Transverse colon (tissue), 4 donors: ENCODE results near the gene METRNL. TPM values are rescaled to one million over a fixed set of nuclear protein-coding genes. Genes with fewer than 3 reads are reported as not detected.
A peak's percentile ranks its signal among the peaks of the same experiment; 100 is the strongest.

Source experiments
- DNase-seq: peaks from one replicate; pipeline ENCODE4 v3.0.0-alpha.2; 2019
- H3K27ac ChIP-seq, 4 donors: fragments of 200-600 bp; sonication (generic); 2 replicates each; pipeline ENCODE4 v1.5.1; 2016 to 2018; ENCODE audit warnings: inconsistent platforms in 4 of 4
- H3K27me3 ChIP-seq: fragments of 200-600 bp; sonication (generic); 2 replicates; pipeline ENCODE4 v1.5.1; 2017; ENCODE audit warnings: inconsistent platforms
- H3K36me3 ChIP-seq, 4 donors: fragments of 200-600 bp; sonication (generic); 2 replicates each; pipeline ENCODE4 v1.5.1; 2017 to 2019; ENCODE audit warnings: inconsistent platforms in 4 of 4
- H3K4me1 ChIP-seq, 4 donors: fragments of 200-600 bp; sonication (generic); 2 replicates each; pipeline ENCODE4 v1.5.1; 2017 to 2020; ENCODE audit warnings: inconsistent platforms in 4 of 4
- H3K4me3 ChIP-seq, 4 donors: fragments of 200-600 bp; sonication (generic); 1 replicate in 1 of 4; 2 replicates in 3 of 4; pipeline versions ENCODE4 v1.5.1 to v1.6.1; 2017 to 2019; ENCODE audit warnings: inconsistent platforms in 4 of 4
- H3K9me3 ChIP-seq, 2 donors: fragments of 200-600 bp; sonication (generic); 2 replicates each; pipeline ENCODE4 v1.5.1; 2017 to 2019; ENCODE audit warnings: inconsistent platforms in 2 of 2
- CTCF ChIP-seq, 5 experiments: fragments of 200-600 bp in 3 of 5; fragments of 450-650 bp in 2 of 5; sonication (generic) in 3 of 5; IDR thresholded peaks; 1 replicate in 2 of 5; 2 replicates in 3 of 5; pipeline ENCODE4 v1.5.1; 2016 to 2017; ENCODE audit warnings: antibody characterized with exemption in 5 of 5, inconsistent platforms in 3 of 5, mild to moderate bottlenecking in 2 of 5, moderate library complexity in 1 of 5
- EP300 ChIP-seq: sonication (generic); formaldehyde crosslinking; IDR thresholded peaks from one replicate; pipeline ENCODE4 v1.6.1; 2017; ENCODE audit warnings: antibody characterized with exemption, low read depth
- POLR2A ChIP-seq: fragments of 450-650 bp; IDR thresholded peaks from one replicate; pipeline ENCODE4 v1.6.1; 2016; ENCODE audit warnings: antibody characterized with exemption, mild to moderate bottlenecking, moderate library complexity
- POLR2AphosphoS5 ChIP-seq, 3 donors: sonication (generic); formaldehyde crosslinking; IDR thresholded peaks; one replicate each; pipeline ENCODE4 v1.6.1; 2016; ENCODE audit warnings: antibody characterized with exemption in 3 of 3
- WGBS, 2 donors: methylation state at CpG; one replicate each; pipeline ENCODE4 v1.1.5; 2018; ENCODE audit warnings: low coverage in 1 of 2; 5-methylcytosine and 5-hydroxymethylcytosine counted together
- in situ Hi-C, 4 donors: fragments of 200-750 bp; cut with MboI; loops; one replicate each; pipeline versions ENCODE4 v1.15.0 to v1.15.1; 2017; ENCODE audit warnings: low sequenced_read_pairs in 3 of 4, low pct_ligation_motif_present in 1 of 4, low pct_unique_long_range_greater_than_20kb in 1 of 4
- intact Hi-C: fragments of 100-400 bp; cut with DNase I; formaldehyde crosslinking; loops from one replicate; pipeline ENCODE4 v1.15.1; 2023; ENCODE audit warnings: low total_unique reads
- total RNA-seq, 4 donors: library from RNA; depleted of rRNA; stranded (reverse); fragments of >200 nt; gene quantifications; one replicate each; pipeline ENCODE4 v1.1.0, GENCODE V29; 2016

Gene METRNL
- total RNA-seq, 4 donors from 2014 or later = 46.8 to 325 (median 112) TPM

- in situ Hi-C loops = no loop called here
- no peak for DNase-seq
- H3K36me3 ChIP-seq = no peaks in the 10 kb centered on the region
- H3K9me3 ChIP-seq = no peaks in the 10 kb centered on the region
- H3K27ac ChIP-seq = no peak overlapping the region
- TF ChIP-seq POLR2AphosphoS5 (IDR thresholded peaks at IDR 0.05) = no peak
- no peak for TF ChIP-seq POLR2A
- no peak for TF ChIP-seq CTCF (IDR thresholded peaks at IDR 0.05)
- no peak for TF ChIP-seq EP300
- H3K27me3 ChIP-seq = peaks cover 16% of the 10 kb centered on the region
- intact Hi-C loops = no loop called here
- peaks cover 26 to 40% (median 32%) of the 10 kb centered on the region in 4 donors for H3K4me1 ChIP-seq
- 52 to 68% methylated on average over 4 to 11 of the region's 11 CpGs for WGBS, 2 donors
- H3K4me3 ChIP-seq = no peak overlapping the region
These were observed 2.0 kb upstream of the METRNL start for GRCh38 chr17:83077411-83077810.

- Histone ChIP-seq H3K4me1 (peaks cover 29 to 41% (median 35%) of the 10 kb centered on the region in 4 donors), H3K9me3 (no peaks in the 10 kb centered on the region), H3K4me3 (no peak overlapping the region), H3K36me3 (no peaks in the 10 kb centered on the region), H3K27ac (no peak overlapping the region), H3K27me3 (peaks cover 16% of the 10 kb centered on the region)
- WGBS, 2 donors = 34 to 40% methylated on average over 1 to 6 of the region's 7 CpGs
- in situ Hi-C loops (no loop called here), intact Hi-C loops (no loop called here)
- no peak for DNase-seq
- TF ChIP-seq EP300 = no peak
- TF ChIP-seq POLR2A = no peak
- TF ChIP-seq CTCF (IDR thresholded peaks at IDR 0.05) = no peak
- no peak for TF ChIP-seq POLR2AphosphoS5 (IDR thresholded peaks at IDR 0.05)
These were observed 1.5 kb upstream of the METRNL start for GRCh38 chr17:83077939-83078338.

GRCh38 chr17:83078378-83079351 is 744 bp upstream of the METRNL start:
- 10% methylated on average over 22 of the region's 93 CpGs; no CpG with 5 or more reads in 1 of the 2 donors for WGBS, 2 donors
- intact Hi-C loops = no loop called here
- no peak for DNase-seq

More at GRCh38 chr17:83078378-83079351, 744 bp upstream of the METRNL start:
- in situ Hi-C loops = no loop called here
- H3K4me3 ChIP-seq = peak overlapping the region; percentile 66 to 94 (median 74)
- H3K9me3 ChIP-seq = no peaks in the 10 kb centered on the region
- H3K27me3 ChIP-seq = peaks cover 16% of the 10 kb centered on the region
- H3K4me1 ChIP-seq = peaks cover 31 to 41% (median 37%) of the 10 kb centered on the region in 4 donors
- TF ChIP-seq POLR2AphosphoS5 (IDR thresholded peaks at IDR 0.05) (no peak), EP300 (no peak), CTCF (IDR thresholded peaks at IDR 0.05) (no peak), POLR2A (no peak)
- H3K27ac ChIP-seq = peak overlapping the region; percentile 62 to 94 (median 82)
- no peaks in the 10 kb centered on the region for H3K36me3 ChIP-seq
